ENCODE results near the gene RHEX. TPM values are rescaled to one million over a fixed set of nuclear protein-coding genes. Genes with fewer than 3 reads are reported as not detected.

RHEX gene
- total RNA-seq, 1 experiment from 2014 or later, result 88.9 TPM

- Mint-ChIP-seq H3K27ac (ENCODE audit: unreplicated experiment) (no peak overlapping the region), H3K9me3 (ENCODE audit: low read depth, unreplicated experiment) (peaks cover 4% of the 10 kb centered on the region), H3K36me3 (ENCODE audit: insufficient read depth, unreplicated experiment) (no peaks in the 10 kb centered on the region), H3K4me3 (ENCODE audit: low read depth, unreplicated experiment) (no peak overlapping the region), H3K27me3 (ENCODE audit: unreplicated experiment) (peaks cover 85% of the 10 kb centered on the region), H3K4me1 (ENCODE audit: low read depth, unreplicated experiment) (no peaks in the 10 kb centered on the region)
- TF ChIP-seq CTCF (IDR thresholded peaks at IDR 0.05; ENCODE audit: unreplicated experiment), result no peak
- CTCF ChIA-PET, result no interaction called here
- no peak for DNase-seq
- BruUV-seq (replicated peaks), result no TSS peak
- intact Hi-C loops (cut with micrococcal nuclease; ENCODE audit: unreplicated experiment), result no loop called here
Observed at GRCh38 chr1:206143537-206144172, 90.7 kb downstream of the RHEX start.

GRCh38 chr1:206144605-206145004 lies 91.6 kb downstream of the RHEX start:
- intact Hi-C loops (cut with micrococcal nuclease; ENCODE audit: unreplicated experiment), result no loop called here
- Mint-ChIP-seq H3K27me3 (ENCODE audit: unreplicated experiment) (peaks cover 76% of the 10 kb centered on the region), H3K36me3 (ENCODE audit: insufficient read depth, unreplicated experiment) (no peaks in the 10 kb centered on the region), H3K27ac (ENCODE audit: unreplicated experiment) (no peak overlapping the region), H3K4me1 (ENCODE audit: low read depth, unreplicated experiment) (no peaks in the 10 kb centered on the region), H3K4me3 (ENCODE audit: low read depth, unreplicated experiment) (no peak overlapping the region), H3K9me3 (ENCODE audit: low read depth, unreplicated experiment) (peaks cover 4% of the 10 kb centered on the region)
- BruUV-seq (replicated peaks), result no TSS peak
- no peak for TF ChIP-seq CTCF (IDR thresholded peaks at IDR 0.05; ENCODE audit: unreplicated experiment)
- CTCF ChIA-PET, result no interaction called here
- no peak for DNase-seq

DNA sequence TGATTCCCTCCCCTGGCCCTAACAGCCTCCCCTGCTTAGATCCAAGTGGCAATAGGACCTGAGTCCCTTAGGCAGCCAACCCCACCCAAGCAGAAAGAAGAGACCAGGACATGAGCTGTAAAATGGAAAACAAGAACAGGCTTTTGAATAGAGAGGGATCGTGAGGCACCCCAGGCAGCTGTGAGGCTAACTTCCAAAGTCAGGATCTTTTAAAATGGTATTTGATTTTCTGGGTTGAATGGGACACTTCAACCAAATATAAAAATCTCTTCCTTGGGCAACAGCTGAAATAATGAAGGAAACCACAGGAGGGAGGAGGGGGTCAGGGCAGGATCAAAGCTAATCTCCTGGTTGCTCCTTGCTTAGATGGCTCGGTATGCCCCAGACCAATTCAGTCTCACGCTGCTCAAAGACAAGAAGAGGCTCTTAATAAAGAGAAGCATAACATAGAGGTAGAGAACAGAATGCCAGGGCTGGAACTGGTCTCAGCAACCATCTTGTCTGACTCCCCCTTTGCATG lies 92.9 kb downstream of the RHEX start:
- CTCF ChIA-PET, result no interaction called here
- H3K36me3 Mint-ChIP-seq (ENCODE audit: insufficient read depth, unreplicated experiment), result no peaks in the 10 kb centered on the region
- TF ChIP-seq CTCF (IDR thresholded peaks at IDR 0.05; ENCODE audit: unreplicated experiment), result no peak
- H3K27ac Mint-ChIP-seq (ENCODE audit: unreplicated experiment), result no peak overlapping the region
- H3K4me1 Mint-ChIP-seq (ENCODE audit: low read depth, unreplicated experiment), result no peaks in the 10 kb centered on the region
- DNase-seq, result no peak
- intact Hi-C loops (cut with micrococcal nuclease; ENCODE audit: unreplicated experiment), result no loop called here
- no TSS peak for BruUV-seq (replicated peaks)
- no peak overlapping the region for H3K4me3 Mint-ChIP-seq (ENCODE audit: low read depth, unreplicated experiment)
- H3K27me3 Mint-ChIP-seq (ENCODE audit: unreplicated experiment), result peaks cover 64% of the 10 kb centered on the region
- H3K9me3 Mint-ChIP-seq (ENCODE audit: low read depth, unreplicated experiment), result peaks cover 4% of the 10 kb centered on the region

Other genes starting within 250 kb of the RHEX start
- 27.8 and 31.9 TPM in 2 replicates for gene SLC41A1, start 240.0 kb upstream of the RHEX start, total RNA-seq (2022)
- 0.26 and 0.32 TPM in 2 replicates for gene PM20D1, start 203.0 kb upstream of the RHEX start, total RNA-seq (2022)
- gene SLC26A9, start 109.7 kb upstream of the RHEX start, total RNA-seq (2022), result 4.2 and 7.6 TPM in 2 replicates
- gene RAB7B, start 49.8 kb upstream of the RHEX start, total RNA-seq (2022), result 1.1 and 1.3 TPM in 2 replicates
- 425 and 457 TPM in 2 replicates for gene CTSE, start 29.3 kb upstream of the RHEX start, total RNA-seq (2022)
- gene AVPR1B, start 64.2 kb downstream of the RHEX start, total RNA-seq (2022), result not detected in 2 replicates
- gene FAM72A, start 149.7 kb downstream of the RHEX start, total RNA-seq (2022), result 17.5 and 18.3 TPM in 2 replicates
- gene SRGAP2, start 150.4 kb downstream of the RHEX start, total RNA-seq (2022), result 56.7 and 70.1 TPM in 2 replicates

All from Calu3 (cell line).